Stimulated activated CD8-positive, alpha-beta memory T cell treated with anti-CD3 and anti-CD28 coated beads, Interleukin-2, amount 100 ng/mL, for 48 hours (primary cell): ENCODE results near the gene ABHD17B.

ENCODE experiments used
- DNase-seq, 2 donors: peaks; one replicate each; pipeline ENCODE4 v3.0.0-alpha.2; 2020; ENCODE audit warnings: low read depth in 2 of 2

Gene ABHD17B

DNA sequence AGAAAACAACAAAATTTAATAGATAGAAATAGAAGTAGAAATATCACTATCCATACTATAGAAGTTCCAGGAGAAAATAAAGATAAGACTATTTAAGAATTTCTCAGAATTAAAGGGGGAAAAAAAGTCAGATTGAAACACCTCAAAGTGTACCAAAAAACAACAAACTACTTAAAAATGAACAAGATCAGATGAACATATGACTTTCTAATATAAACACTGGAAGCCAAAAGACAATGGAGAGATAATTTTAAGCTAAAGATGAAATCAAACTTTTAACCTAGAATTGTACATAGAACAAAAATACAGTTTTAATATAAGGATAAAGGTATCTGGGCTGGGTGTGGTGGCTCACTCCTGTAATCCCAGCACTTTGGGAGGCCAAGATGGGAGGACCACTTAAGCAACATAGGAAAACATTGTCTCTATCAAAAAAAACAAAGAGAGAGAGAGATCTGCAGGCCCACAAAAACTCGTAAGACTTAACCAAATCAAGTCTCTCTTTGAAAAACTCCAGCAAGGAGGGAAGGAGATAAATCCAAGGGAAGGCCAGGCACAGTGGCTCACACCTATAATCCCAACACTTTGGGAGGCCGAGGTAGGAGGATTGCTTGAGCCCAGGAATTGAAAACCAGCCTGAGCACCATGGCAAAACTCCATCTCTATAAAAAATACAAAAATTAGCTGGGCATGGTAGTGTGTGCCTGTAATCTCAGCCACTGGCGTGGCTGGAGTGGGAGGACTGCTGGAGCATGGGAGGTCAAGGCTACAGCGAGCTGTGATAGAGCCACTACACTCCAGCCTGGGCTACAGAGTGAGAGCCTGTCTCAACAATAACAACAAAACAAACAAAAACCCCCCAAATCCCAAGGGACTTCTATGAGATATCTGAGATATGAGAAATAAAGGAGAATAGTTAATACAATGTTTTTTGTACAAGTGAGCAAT is 32.4 kb downstream of the ABHD17B start:
- DNase-seq: no peak

GRCh38 chr9:71876829-71877228 is 34.2 kb downstream of the ABHD17B start:
- DNase-seq: no peak

- DNase-seq: no peak
These were observed 34.9 kb downstream of the ABHD17B start for GRCh38 chr9:71876106-71876505.

DNA sequence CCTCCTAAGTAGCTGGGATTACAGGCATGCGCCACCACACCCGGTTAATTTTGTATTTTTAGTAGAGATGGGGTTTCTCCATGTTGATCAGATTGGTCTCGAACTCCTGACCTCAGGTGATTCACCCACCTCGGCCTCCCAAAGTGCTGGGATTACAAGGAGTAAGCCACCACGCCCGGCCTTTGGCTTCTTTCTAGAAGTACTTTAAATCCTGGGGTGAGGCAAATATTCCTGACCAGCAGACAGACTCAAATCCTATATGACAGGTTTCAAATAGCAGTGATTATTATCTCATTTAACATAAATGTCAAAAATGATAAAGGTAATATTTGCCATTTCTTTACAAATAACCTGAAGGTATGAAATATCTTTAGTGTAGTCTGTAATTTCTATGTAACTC is 35.6 kb downstream of the ABHD17B start:
- no peak for DNase-seq

- DNase-seq: no peak
These were observed 47.4 kb downstream of the ABHD17B start for GRCh38 chr9:71863631-71864030.

DNA sequence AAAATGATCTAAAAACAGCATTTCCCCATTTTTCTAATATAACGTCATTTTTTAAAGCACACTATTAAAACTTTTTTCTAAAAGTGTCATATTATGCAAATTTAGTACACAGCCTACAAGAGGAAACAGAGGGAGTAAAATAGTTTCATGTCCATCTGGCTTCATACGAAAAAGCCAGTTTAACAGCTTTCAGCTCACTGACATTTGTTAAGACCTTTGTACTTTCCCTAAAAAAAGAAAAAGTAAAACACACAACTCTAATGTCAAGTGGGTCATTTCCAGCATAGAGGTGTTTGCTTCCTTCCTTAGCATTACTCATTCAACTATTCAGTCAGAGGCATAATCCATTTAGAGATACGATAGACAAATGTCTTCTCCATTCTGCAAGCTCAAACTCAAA is 49.4 kb downstream of the ABHD17B start:
- no peak for DNase-seq

DNA sequence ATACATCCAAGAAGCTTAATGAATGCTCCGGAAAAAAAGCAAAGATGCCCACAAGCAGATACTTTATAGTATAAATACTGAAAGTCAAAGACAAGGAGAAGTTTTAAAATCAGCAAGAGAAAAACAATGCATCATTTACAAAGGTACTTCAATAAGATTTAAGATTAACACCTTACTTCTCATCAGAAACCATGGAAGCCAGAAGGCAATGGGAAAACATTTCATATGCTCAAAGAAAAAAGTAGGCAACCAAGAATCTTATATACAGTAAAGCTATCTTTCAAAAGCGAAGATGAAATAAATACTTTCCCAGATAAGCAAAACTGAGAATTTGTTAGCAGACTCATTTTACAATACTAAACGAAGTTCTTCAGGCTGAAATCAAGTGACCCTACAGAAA is 51.1 kb downstream of the ABHD17B start:
- DNase-seq: no peak

GRCh38 chr9:71858812-71859211 is 52.2 kb downstream of the ABHD17B start:
- DNase-seq: no peak

DNA sequence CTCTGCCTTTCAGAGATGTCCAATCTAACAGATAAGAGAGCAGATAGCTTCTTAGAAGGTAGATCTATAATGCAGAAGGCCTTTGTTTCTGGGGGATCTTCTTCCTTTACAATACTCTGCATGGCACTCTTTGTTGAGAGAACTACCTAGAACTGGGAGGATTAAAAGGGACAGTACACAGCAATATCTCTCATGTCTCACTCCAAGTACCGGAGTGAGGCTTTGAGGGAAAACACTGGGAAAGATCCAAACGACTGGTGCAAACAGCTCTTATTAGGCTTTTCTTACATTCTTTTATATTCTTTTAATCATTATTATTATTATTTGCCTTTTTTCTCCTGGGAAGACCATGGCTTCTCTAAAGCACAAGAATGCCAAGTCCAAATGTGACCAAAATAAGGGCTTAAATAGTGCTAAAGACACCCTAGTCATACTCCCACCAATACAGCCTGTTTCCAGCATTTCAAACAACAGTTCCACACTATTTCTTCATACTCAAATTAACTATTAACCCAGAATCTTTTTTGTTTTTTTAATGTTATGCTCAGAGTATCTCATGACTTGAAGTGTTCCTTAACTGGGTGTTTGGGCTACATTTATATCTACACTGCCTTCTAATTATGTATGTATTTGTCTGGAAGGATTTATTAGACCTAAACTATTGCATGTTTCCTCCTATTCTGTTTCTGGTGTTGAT is 52.7 kb downstream of the ABHD17B start:
- DNase-seq: no peak

DNA sequence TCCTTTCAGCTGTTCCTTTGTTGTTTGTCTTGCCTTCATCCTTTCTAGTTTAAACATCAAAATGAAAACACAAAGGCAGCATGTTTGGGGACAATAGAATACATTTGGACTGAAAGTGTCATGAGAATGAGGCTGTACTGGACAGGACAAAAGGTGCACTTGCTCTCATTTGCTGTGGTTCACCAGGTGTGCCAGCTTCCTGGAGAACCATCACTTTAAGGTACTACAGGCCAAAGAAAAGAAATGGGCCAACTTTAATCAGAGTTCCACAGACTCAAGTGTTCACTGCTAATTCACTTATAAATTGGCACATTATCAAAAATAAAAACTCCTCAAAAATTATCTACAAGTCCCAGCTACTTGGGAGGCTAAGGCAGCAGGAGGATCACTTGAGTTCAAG is 53.8 kb downstream of the ABHD17B start:
- no peak for DNase-seq

- no peak for DNase-seq
These were observed 56.2 kb downstream of the ABHD17B start for GRCh38 chr9:71854811-71855210.

DNA sequence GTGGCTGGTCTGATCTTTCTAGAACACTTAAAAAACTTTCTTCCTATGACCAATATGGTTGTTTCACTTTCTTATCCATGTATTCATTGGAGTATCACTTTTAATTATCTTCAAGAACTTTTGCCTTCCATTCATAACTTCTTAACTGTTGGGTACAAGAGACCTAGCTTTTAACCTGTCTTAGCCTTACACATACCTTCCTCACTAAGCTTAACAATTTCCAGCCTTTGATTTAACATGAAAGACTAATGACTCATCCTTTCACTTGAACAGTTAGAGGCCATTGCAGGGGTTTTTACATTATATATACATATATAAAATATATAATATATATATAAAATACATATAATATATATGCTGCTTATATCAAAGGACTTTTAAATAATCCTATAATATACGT is 57.9 kb downstream of the ABHD17B start:
- no peak for DNase-seq

DNA sequence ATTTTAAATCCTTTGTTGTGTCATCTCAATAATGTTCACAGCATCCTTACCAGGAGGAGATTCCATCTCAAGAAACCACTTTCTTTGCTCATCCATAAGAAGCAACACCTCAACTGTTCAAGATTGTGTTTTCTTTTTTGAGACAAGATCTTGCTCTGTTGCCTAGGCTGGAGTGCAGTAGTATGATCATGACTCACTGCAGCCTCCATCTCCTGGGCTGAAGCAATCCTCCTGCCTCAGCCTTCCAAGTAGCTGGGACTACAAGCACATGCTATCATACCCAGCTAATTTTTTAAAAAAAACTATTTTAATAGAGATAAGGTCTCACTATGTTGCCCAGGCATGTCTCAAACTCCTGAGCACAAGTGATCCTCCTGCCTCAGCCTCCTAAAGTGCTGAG is 60.0 kb downstream of the ABHD17B start:
- no peak for DNase-seq

- no peak for DNase-seq
These were observed 63.1 kb downstream of the ABHD17B start for GRCh38 chr9:71847892-71848291.

DNA sequence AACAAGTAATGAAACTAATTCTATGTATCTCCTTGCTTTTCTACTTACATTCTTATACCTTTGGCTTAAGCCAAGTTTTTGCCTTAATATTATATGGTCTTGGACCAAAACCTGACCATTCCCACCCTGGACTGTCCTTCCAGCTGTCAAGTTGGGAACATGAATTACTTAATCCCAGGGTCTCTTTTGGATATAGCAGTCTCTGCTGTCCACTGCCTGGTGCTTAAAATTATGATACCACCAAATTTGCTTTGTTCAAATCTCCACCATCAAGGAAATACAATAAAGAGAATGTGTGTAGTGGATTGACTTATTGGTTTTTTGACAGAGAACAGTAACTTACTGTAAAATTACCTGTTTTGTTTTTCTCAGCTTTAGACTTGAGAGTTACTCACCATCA is 66.2 kb downstream of the ABHD17B start:
- DNase-seq: no peak

GRCh38 chr9:71839668-71840067 is 71.3 kb downstream of the ABHD17B start:
- no peak for DNase-seq

- no peak for DNase-seq
These were observed 75.4 kb downstream of the ABHD17B start for GRCh38 chr9:71835596-71835995.

DNA sequence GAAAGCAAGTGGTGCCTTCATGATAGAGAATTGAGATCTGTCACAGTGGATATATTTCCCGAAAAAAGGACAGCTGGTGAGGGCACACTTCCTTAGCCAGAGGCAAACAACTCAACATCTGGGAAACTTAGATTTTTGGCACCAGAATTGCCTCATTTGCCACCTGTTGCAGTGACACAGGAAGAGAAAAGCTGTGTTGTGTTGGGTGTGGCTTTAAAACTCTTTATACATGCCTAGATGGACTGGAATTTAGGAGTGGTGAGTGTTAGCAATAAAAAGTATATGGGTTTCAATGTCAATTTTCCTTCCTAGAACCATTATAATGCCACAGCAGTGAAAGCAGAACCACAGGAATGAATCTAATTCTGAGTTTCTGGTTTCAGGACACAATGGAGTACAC is 80.1 kb downstream of the ABHD17B start:
- no peak for DNase-seq

GRCh38 chr9:71830153-71830552 is 80.8 kb downstream of the ABHD17B start:
- DNase-seq: no peak

GRCh38 chr9:71826279-71826678 is 84.7 kb downstream of the ABHD17B start:
- no peak for DNase-seq

DNA sequence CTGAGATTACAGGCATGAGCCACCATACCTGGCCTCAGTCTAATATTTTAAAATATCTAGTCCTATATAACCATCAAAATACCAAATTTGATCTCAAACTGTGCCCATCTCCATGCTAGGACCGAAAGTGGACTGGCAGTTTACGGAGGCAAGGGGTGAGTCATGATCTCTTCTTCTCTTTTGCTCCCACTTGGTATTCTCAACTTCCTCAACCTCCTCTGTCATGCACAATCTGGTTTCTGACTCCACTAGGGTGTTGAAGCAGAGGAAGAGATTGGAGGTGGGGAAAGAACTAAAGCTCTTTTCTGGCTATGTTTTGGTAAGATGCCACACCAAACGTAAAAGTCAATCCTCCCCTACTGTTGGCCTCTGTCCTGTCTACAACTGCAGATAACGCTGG is 86.7 kb downstream of the ABHD17B start:
- no peak for DNase-seq

DNA sequence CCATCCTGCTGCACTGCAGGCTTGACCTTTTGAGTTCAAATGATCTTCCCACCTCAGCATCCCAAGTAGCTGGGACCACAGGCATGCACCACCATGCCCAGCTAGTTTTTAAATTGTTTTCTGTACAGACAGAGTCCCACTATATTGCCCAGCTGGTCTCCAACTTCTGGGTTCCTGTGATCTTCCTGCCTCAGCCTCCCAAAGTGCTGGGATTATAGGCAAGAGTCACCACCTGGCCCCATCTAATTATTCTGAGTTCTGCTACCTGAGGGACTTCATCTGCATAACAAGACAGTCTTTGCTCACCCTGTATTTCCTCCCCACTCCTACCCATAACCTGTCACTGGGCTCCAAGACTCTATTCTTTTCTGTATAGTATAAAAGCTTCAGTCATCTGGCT is 88.1 kb downstream of the ABHD17B start:
- DNase-seq: no peak

GRCh38 chr9:71822456-71822855 is 88.5 kb downstream of the ABHD17B start:
- DNase-seq: no peak
